Measurements from ENCODE around the gene UNC119. TPM values are rescaled to one million over a fixed set of nuclear protein-coding genes. Genes with fewer than 3 reads are reported as not detected.

The UNC119 gene
- total RNA-seq, 3 donors from 2014 or later, result 20.5 to 32.3 (median 23.2) TPM

- Histone ChIP-seq H3K9me3 (no peaks in the 10 kb centered on the region), H3K4me1 (ENCODE audit: low read depth) (peaks cover 3% of the 10 kb centered on the region)
- intact Hi-C loops (cut with DNase I, micrococcal nuclease), result no loop called here
These were observed 34.3 kb downstream of the UNC119 start for GRCh38 chr17:28518132-28518531.

GRCh38 chr17:28515518-28515917 is 36.9 kb downstream of the UNC119 start:
- no peaks in the 10 kb centered on the region for H3K36me3 ChIP-seq (ENCODE audit: low read depth)

More at GRCh38 chr17:28518132-28518531, 34.3 kb downstream of the UNC119 start:
- Histone ChIP-seq H3K36me3 (ENCODE audit: low read depth) (no peaks in the 10 kb centered on the region), H3K4me3 (no peak overlapping the region)
- peak in 1 of 3 donors; percentile 12 for DNase-seq
- ATAC-seq, result no peak
- no peak for TF ChIP-seq CTCF (IDR thresholded peaks at IDR 0.05)

GRCh38 chr17:28514561-28515002 is 37.8 kb downstream of the UNC119 start:
- peak; percentile 96 for ATAC-seq
- intact Hi-C loops (cut with DNase I, micrococcal nuclease), result no loop called here
- H3K4me1 ChIP-seq (ENCODE audit: low read depth), result peaks cover 3% of the 10 kb centered on the region
- H3K9me3 ChIP-seq, result no peaks in the 10 kb centered on the region
- DNase-seq, result peak; percentile 85 to 89 (median 88)
- no peak for TF ChIP-seq CTCF (IDR thresholded peaks at IDR 0.05)
- H3K4me3 ChIP-seq, result no peak overlapping the region
- H3K36me3 ChIP-seq (ENCODE audit: low read depth), result no peaks in the 10 kb centered on the region

More at GRCh38 chr17:28515518-28515917, 36.9 kb downstream of the UNC119 start:
- intact Hi-C loops (cut with DNase I, micrococcal nuclease), result no loop called here
- Histone ChIP-seq H3K4me1 (ENCODE audit: low read depth) (peaks cover 3% of the 10 kb centered on the region), H3K4me3 (no peak overlapping the region), H3K9me3 (no peaks in the 10 kb centered on the region)
- ATAC-seq (no peak), DNase-seq (no peak)
- no peak for TF ChIP-seq CTCF (IDR thresholded peaks at IDR 0.05)

- H3K4me3 ChIP-seq, result no peak overlapping the region
- peaks cover 4% of the 10 kb centered on the region for H3K4me1 ChIP-seq (ENCODE audit: low read depth)
- peak in 1 of 3 donors; percentile 27 for DNase-seq
- no peaks in the 10 kb centered on the region for H3K36me3 ChIP-seq (ENCODE audit: low read depth)
- H3K9me3 ChIP-seq, result no peaks in the 10 kb centered on the region
- no peak for ATAC-seq
- TF ChIP-seq CTCF (IDR thresholded peaks at IDR 0.05), result no peak
- intact Hi-C loops (cut with DNase I, micrococcal nuclease), result no loop called here
These were observed 38.9 kb downstream of the UNC119 start for GRCh38 chr17:28513476-28513875.

GRCh38 chr17:28511858-28512461 is 40.5 kb downstream of the UNC119 start:
- no peaks in the 10 kb centered on the region for H3K36me3 ChIP-seq (ENCODE audit: low read depth)
- no peak overlapping the region for H3K4me3 ChIP-seq
- peaks cover 14% of the 10 kb centered on the region for H3K4me1 ChIP-seq (ENCODE audit: low read depth)
- ATAC-seq, result no peak
- no peaks in the 10 kb centered on the region for H3K9me3 ChIP-seq
- intact Hi-C loops (cut with DNase I, micrococcal nuclease), result no loop called here
- peak in 1 of 3 donors; percentile 40 for DNase-seq
- no peak for TF ChIP-seq CTCF (IDR thresholded peaks at IDR 0.05)

Measured in mucosa of descending colon (tissue), 3 donors.